Measurements from ENCODE around the gene WIZ.
A peak's percentile ranks its signal among the peaks of the same experiment; 100 is the strongest.

The WIZ gene

DNA sequence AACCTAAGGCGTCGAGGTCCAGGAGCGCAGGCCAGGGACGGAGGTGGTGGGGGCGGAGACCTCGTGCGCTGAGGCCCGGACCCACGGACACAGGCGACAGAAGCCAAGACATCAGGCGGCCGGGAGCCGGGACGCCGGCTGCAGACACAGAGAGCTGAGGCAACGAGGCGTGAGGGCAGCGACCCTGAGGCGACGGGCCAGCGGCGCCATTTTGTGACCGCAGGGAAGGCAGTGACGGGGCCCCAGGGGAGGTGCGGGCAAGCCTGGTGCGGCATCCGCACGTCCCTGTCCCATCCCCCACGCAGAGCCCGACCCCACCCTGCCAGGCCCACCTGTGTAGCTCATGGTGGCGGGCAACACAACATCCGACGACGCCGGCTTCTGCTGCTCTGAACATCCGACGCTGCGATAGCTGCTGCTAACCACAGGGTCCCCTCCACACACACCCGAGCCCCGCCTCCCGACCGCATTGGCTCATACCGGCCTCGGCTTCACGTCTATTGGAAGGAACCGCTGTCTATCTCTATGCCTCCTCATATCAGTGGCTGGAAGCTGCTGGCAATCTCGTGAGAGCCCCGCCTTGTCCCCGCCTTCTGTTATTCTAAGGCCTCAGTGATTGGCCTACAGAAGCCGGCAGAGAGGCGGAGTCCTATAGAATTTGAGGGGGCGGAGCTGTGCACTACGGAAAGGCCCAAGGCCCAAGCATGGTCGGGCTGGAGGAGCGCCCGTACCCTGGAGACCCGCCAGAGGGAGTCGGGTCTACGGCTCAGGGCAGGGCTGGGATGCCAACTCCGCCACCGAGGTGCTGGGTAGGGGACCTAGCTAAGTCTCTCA is 31.0 kb downstream of the WIZ start, which contains the start of gene AKAP8L:
TSS of gene AKAP8L (minus strand) at position 410 of the 834 bp plus-strand sequence. CDS start at position 345, 65 bp downstream.
- Histone ChIP-seq H2BK15ac (ENCODE audit: low read depth, poor library complexity, severe bottlenecking) (peak within 1 kb of the TSS; percentile 74), H3K4ac (ENCODE audit: low read depth in 1 of 2, low read length in 2 of 2) (peak within 1 kb of the TSS; percentile 95 to 98), H4K91ac (ENCODE audit: low read length) (peak within 1 kb of the TSS; percentile 95), H3K9me3 (ENCODE audit: control insufficient read depth, low read length) (peaks cover 8% of the 10 kb centered on the region), H3K36me3 (ENCODE audit: control insufficient read depth in 1 of 2, insufficient read depth in 2 of 2, low read depth in 1 of 2, low read length in 2 of 2) (peaks cover 41 to 45% of the 10 kb centered on the region in 2 experiments), H3K23ac (ENCODE audit: low read length in 2 of 2) (peak within 1 kb of the TSS; percentile 86 to 100), H3K9ac (ENCODE audit: low read length) (peak within 1 kb of the TSS; percentile 96), H3K18ac (ENCODE audit: low read depth in 1 of 2, low read length in 2 of 2) (peak within 1 kb of the TSS; percentile 89 to 97), H3K4me3 (ENCODE audit: insufficient read depth in 1 of 2, low read depth in 1 of 2, low read length in 2 of 2) (peak within 1 kb of the TSS; percentile 78 to 91), H3K4me2 (ENCODE audit: low read length, poor library complexity, severe bottlenecking) (peak within 1 kb of the TSS; percentile 69), H2BK5ac (ENCODE audit: low read depth, low read length, poor library complexity, severe bottlenecking) (peak within 1 kb of the TSS; percentile 68), H3K27ac (ENCODE audit: low read length, poor library complexity, severe bottlenecking) (peak within 1 kb of the TSS; percentile 87), H4K8ac (ENCODE audit: low read length) (peak within 1 kb of the TSS; percentile 98), H2AK5ac (ENCODE audit: low read length, severe bottlenecking) (peak within 1 kb of the TSS; percentile 88), H3K4me1 (ENCODE audit: control insufficient read depth, insufficient read depth, low read depth, low read length) (peaks cover 7% of the 10 kb centered on the region), H3K14ac (ENCODE audit: low read length in 2 of 2) (peak within 1 kb of the TSS in 1 of 2 experiments; percentile 37), H3K79me1 (replicated peaks; ENCODE audit: low read length, poor library complexity, severe bottlenecking) (peaks cover 12% of the 10 kb centered on the region), H3K27me3 (ENCODE audit: control insufficient read depth in 1 of 2, insufficient read depth in 1 of 2, low read length in 2 of 2) (no peaks in the 10 kb centered on the region), H2BK120ac (ENCODE audit: low read depth, low read length) (peak within 1 kb of the TSS; percentile 68), H2AFZ (ENCODE audit: low read depth, low read length) (peak within 1 kb of the TSS; percentile 7), H2BK12ac (ENCODE audit: low read length in 2 of 2) (peak within 1 kb of the TSS; percentile 3 to 11)
- DNase-seq = peak; percentile 100
- 0% methylated on average over 51 of the region's 61 CpGs for WGBS

DNA sequence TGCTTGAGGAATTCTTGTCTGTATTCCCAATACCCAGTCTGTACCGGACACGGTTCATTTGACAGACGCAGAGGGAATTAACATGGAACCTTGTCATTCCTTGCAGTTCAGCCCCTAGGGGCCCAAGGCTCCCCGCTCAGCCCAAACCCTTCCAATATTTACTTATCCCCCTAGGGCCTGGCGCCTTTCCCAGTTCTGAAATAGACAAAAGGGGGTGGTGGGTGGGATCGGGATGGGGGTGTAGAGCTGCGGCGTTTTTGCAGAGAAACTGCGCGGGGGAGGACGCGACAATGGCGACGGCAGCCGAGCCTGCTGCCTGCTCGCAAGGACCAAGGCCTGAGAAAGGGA is 31.6 kb downstream of the WIZ start:
- Histone ChIP-seq H3K27ac (ENCODE audit: low read length, poor library complexity, severe bottlenecking) (peak overlapping the region; percentile 87), H2BK120ac (ENCODE audit: low read depth, low read length) (peak overlapping the region; percentile 68), H4K91ac (ENCODE audit: low read length) (peak overlapping the region; percentile 95), H2AFZ (ENCODE audit: low read depth, low read length) (peak overlapping the region; percentile 7), H3K36me3 (ENCODE audit: control insufficient read depth in 1 of 2, insufficient read depth in 2 of 2, low read depth in 1 of 2, low read length in 2 of 2) (peaks cover 36 to 40% of the 10 kb centered on the region in 2 experiments), H3K27me3 (ENCODE audit: control insufficient read depth in 1 of 2, insufficient read depth in 1 of 2, low read length in 2 of 2) (no peaks in the 10 kb centered on the region), H2BK15ac (ENCODE audit: low read depth, poor library complexity, severe bottlenecking) (peak overlapping the region; percentile 74), H3K4me3 (ENCODE audit: insufficient read depth in 1 of 2, low read depth in 1 of 2, low read length in 2 of 2) (peak overlapping the region; percentile 78 to 91), H3K14ac (ENCODE audit: low read length in 2 of 2) (peak overlapping the region in 1 of 2 experiments; percentile 37), H3K4ac (ENCODE audit: low read depth in 1 of 2, low read length in 2 of 2) (peak overlapping the region; percentile 95 to 98), H4K8ac (ENCODE audit: low read length) (peak overlapping the region; percentile 98), H3K9me3 (ENCODE audit: control insufficient read depth, low read length) (peaks cover 5% of the 10 kb centered on the region), H3K9ac (ENCODE audit: low read length) (peak overlapping the region; percentile 96), H3K79me1 (replicated peaks; ENCODE audit: low read length, poor library complexity, severe bottlenecking) (peaks cover 8% of the 10 kb centered on the region), H2BK12ac (ENCODE audit: low read length in 2 of 2) (peak overlapping the region in 1 of 2 experiments; percentile 3), H3K18ac (ENCODE audit: low read depth in 1 of 2, low read length in 2 of 2) (peak overlapping the region; percentile 89 to 97), H3K4me1 (ENCODE audit: control insufficient read depth, insufficient read depth, low read depth, low read length) (peaks cover 10% of the 10 kb centered on the region), H3K4me2 (ENCODE audit: low read length, poor library complexity, severe bottlenecking) (peak overlapping the region; percentile 69), H2BK5ac (ENCODE audit: low read depth, low read length, poor library complexity, severe bottlenecking) (peak overlapping the region; percentile 68), H3K23ac (ENCODE audit: low read length in 2 of 2) (peak overlapping the region; percentile 86 to 100), H2AK5ac (ENCODE audit: low read length, severe bottlenecking) (peak overlapping the region; percentile 88)
- no peak for DNase-seq
- WGBS = 0% methylated on average over 15 of the region's 16 CpGs

DNA sequence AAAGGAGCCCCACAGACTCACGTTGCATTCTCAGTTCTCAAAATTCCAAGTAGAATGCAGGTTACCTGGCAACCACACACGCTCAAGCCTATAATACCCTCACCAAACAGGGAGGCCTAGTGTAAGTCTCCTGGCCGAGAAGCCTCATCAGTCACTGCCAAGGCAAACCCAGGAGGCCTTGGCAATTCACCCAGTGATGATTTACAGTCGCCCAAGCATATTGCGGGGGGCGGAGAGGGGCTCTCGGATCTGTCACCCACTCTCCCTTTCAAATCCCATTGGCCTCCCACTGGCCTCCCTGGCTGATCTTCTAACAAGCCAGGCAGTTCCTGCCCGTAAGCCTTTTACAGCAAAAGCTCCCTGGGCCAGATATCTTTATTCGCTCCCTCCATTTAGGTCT is 32.1 kb downstream of the WIZ start:
- H2BK120ac ChIP-seq (ENCODE audit: low read depth, low read length) = no peak overlapping the region
- peak overlapping the region in 1 of 2 experiments; percentile 41 for H3K14ac ChIP-seq (ENCODE audit: low read length in 2 of 2)
- H3K23ac ChIP-seq (ENCODE audit: low read length in 2 of 2) = peak overlapping the region in 1 of 2 experiments; percentile 38
- H3K27me3 ChIP-seq (ENCODE audit: control insufficient read depth in 1 of 2, insufficient read depth in 1 of 2, low read length in 2 of 2) = no peaks in the 10 kb centered on the region
- no peak overlapping the region for H2AFZ ChIP-seq (ENCODE audit: low read depth, low read length)
- peaks cover 10% of the 10 kb centered on the region for H3K4me1 ChIP-seq (ENCODE audit: control insufficient read depth, insufficient read depth, low read depth, low read length)
- peak overlapping the region; percentile 0 for H2BK15ac ChIP-seq (ENCODE audit: low read depth, poor library complexity, severe bottlenecking)
- no peak overlapping the region for H3K4ac ChIP-seq (ENCODE audit: low read depth in 1 of 2, low read length in 2 of 2)
- H2BK12ac ChIP-seq (ENCODE audit: low read length in 2 of 2) = no peak overlapping the region
- peaks cover 35% of the 10 kb centered on the region in 2 experiments for H3K36me3 ChIP-seq (ENCODE audit: control insufficient read depth in 1 of 2, insufficient read depth in 2 of 2, low read depth in 1 of 2, low read length in 2 of 2)
- no peak overlapping the region for H4K8ac ChIP-seq (ENCODE audit: low read length)
- WGBS = 23% methylated on average over 9 of the region's 9 CpGs
- peak overlapping the region; percentile 69 for H3K4me2 ChIP-seq (ENCODE audit: low read length, poor library complexity, severe bottlenecking)
- no peak overlapping the region for H2AK5ac ChIP-seq (ENCODE audit: low read length, severe bottlenecking)
- no peaks in the 10 kb centered on the region for H3K9me3 ChIP-seq (ENCODE audit: control insufficient read depth, low read length)
- H3K4me3 ChIP-seq (ENCODE audit: insufficient read depth in 1 of 2, low read depth in 1 of 2, low read length in 2 of 2) = peak overlapping the region; percentile 78 to 91
- H4K91ac ChIP-seq (ENCODE audit: low read length) = no peak overlapping the region
- H2BK5ac ChIP-seq (ENCODE audit: low read depth, low read length, poor library complexity, severe bottlenecking) = no peak overlapping the region
- peak overlapping the region in 1 of 2 experiments; percentile 89 for H3K18ac ChIP-seq (ENCODE audit: low read depth in 1 of 2, low read length in 2 of 2)
- H3K27ac ChIP-seq (ENCODE audit: low read length, poor library complexity, severe bottlenecking) = peak overlapping the region; percentile 87
- H3K79me1 ChIP-seq (replicated peaks; ENCODE audit: low read length, poor library complexity, severe bottlenecking) = peaks cover 3% of the 10 kb centered on the region
- H3K9ac ChIP-seq (ENCODE audit: low read length) = peak overlapping the region; percentile 96
- DNase-seq = no peak

DNA sequence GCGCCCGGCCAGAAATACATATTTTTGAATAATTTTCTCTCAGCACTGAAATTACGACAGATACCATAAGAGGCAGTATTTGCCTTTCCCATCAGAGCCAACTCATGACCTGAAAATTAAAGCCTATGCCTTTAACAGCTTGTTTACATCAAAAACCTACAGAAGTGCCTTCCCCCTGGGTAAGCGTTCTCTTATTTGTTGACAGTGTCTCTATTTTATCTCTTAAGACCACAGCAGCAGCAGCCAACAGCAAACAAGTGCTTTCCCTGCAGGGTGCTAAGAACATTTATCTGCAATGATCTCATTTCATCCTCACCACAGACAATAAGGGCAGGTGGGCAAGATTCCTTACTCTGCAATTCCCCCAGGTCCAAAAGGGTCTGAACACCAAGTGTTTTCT is 36.9 kb downstream of the WIZ start:
- Histone ChIP-seq H2AK5ac (ENCODE audit: low read length, severe bottlenecking) (no peak overlapping the region), H3K4me1 (ENCODE audit: control insufficient read depth, insufficient read depth, low read depth, low read length) (peaks cover 12% of the 10 kb centered on the region), H2BK120ac (ENCODE audit: low read depth, low read length) (no peak overlapping the region), H2BK5ac (ENCODE audit: low read depth, low read length, poor library complexity, severe bottlenecking) (no peak overlapping the region), H3K27ac (ENCODE audit: low read length, poor library complexity, severe bottlenecking) (no peak overlapping the region), H3K9me3 (ENCODE audit: control insufficient read depth, low read length) (no peaks in the 10 kb centered on the region), H4K8ac (ENCODE audit: low read length) (no peak overlapping the region), H2BK12ac (ENCODE audit: low read length in 2 of 2) (no peak overlapping the region), H3K4me2 (ENCODE audit: low read length, poor library complexity, severe bottlenecking) (no peak overlapping the region), H3K79me1 (replicated peaks; ENCODE audit: low read length, poor library complexity, severe bottlenecking) (peaks cover 3% of the 10 kb centered on the region), H3K27me3 (ENCODE audit: control insufficient read depth in 1 of 2, insufficient read depth in 1 of 2, low read length in 2 of 2) (no peaks in the 10 kb centered on the region), H3K4me3 (ENCODE audit: insufficient read depth in 1 of 2, low read depth in 1 of 2, low read length in 2 of 2) (no peak overlapping the region), H3K4ac (ENCODE audit: low read depth in 1 of 2, low read length in 2 of 2) (no peak overlapping the region), H2BK15ac (ENCODE audit: low read depth, poor library complexity, severe bottlenecking) (no peak overlapping the region), H3K14ac (ENCODE audit: low read length in 2 of 2) (no peak overlapping the region), H3K36me3 (ENCODE audit: control insufficient read depth in 1 of 2, insufficient read depth in 2 of 2, low read depth in 1 of 2, low read length in 2 of 2) (peaks cover 27 to 40% of the 10 kb centered on the region in 2 experiments), H4K91ac (ENCODE audit: low read length) (no peak overlapping the region), H2AFZ (ENCODE audit: low read depth, low read length) (no peak overlapping the region), H3K18ac (ENCODE audit: low read depth in 1 of 2, low read length in 2 of 2) (no peak overlapping the region), H3K23ac (ENCODE audit: low read length in 2 of 2) (no peak overlapping the region), H3K9ac (ENCODE audit: low read length) (no peak overlapping the region)
- no peak for DNase-seq
- 83% methylated on average over 4 of the region's 4 CpGs for WGBS
